WTC11 (cell line): Measurements from ENCODE around the gene USP50.

ENCODE experiments used
- ATF2 ChIP-seq: sonication (generic); formaldehyde crosslinking; IDR thresholded peaks from 2 replicates; pipeline ENCODE4 v1.8.1; 2022; ENCODE audit warnings: low read depth, missing genetic modification reagents, borderline replicate concordance
- CBFB ChIP-seq: sonication (generic); formaldehyde crosslinking; IDR thresholded peaks from 2 replicates; pipeline ENCODE4 v1.8.1; 2022; ENCODE audit warnings: mild to moderate bottlenecking, low read depth, missing genetic modification reagents
- GTF2I ChIP-seq: fragments of 250-450 bp; sonication (Bioruptor Pico); conservative IDR thresholded peaks from 2 replicates; pipeline ENCODE4 v1.4.0; 2021; ENCODE audit warnings: mild to moderate bottlenecking
- SP1 ChIP-seq: sonication (generic); formaldehyde crosslinking; conservative IDR thresholded peaks from 2 replicates; pipeline ENCODE4 v1.8.1; 2022; ENCODE audit warnings: missing genetic modification reagents
- ZNF281 ChIP-seq: sonication (generic); formaldehyde crosslinking; IDR thresholded peaks from 2 replicates; pipeline ENCODE4 v1.8.0; 2023; ENCODE audit warnings: mild to moderate bottlenecking, missing genetic modification reagents
- TF ChIP-seq, protein P1 (sequence below): fragments of 200-600 bp; IDR thresholded peaks from 2 replicates; pipeline ENCODE4 v1.8.0; 2022; ENCODE audit warnings: antibody characterized with exemption

DNA sequence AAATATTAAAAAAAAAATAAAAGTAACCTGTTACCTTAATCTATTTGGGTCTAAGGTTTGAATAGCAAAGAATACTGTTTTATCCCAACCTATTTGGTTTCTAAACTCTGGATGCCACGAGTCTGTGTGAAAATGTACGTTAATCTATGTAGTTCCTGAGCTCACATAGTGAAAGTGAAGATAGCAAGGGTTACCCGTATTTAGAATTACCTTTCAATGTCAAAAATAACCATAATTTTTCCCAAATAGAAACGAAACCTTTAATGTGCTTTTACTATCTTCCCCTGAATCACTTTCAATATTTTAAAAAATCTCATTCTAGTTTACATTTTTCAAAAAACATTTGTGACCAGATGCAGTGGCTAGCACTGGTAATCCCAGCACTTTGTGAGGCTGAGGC lies 5.8 kb upstream of the USP50 start:
- TF ChIP-seq, protein P1, sequence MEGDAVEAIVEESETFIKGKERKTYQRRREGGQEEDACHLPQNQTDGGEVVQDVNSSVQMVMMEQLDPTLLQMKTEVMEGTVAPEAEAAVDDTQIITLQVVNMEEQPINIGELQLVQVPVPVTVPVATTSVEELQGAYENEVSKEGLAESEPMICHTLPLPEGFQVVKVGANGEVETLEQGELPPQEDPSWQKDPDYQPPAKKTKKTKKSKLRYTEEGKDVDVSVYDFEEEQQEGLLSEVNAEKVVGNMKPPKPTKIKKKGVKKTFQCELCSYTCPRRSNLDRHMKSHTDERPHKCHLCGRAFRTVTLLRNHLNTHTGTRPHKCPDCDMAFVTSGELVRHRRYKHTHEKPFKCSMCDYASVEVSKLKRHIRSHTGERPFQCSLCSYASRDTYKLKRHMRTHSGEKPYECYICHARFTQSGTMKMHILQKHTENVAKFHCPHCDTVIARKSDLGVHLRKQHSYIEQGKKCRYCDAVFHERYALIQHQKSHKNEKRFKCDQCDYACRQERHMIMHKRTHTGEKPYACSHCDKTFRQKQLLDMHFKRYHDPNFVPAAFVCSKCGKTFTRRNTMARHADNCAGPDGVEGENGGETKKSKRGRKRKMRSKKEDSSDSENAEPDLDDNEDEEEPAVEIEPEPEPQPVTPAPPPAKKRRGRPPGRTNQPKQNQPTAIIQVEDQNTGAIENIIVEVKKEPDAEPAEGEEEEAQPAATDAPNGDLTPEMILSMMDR: no peak
- TF ChIP-seq ATF2 (CRISPR knock-in tag) (no peak), SP1 (CRISPR knock-in tag) (no peak), CBFB (CRISPR knock-in tag) (no peak), ZNF281 (CRISPR knock-in tag) (no peak), GTF2I (no peak)
